Stimulated activated CD4-positive, alpha-beta T cell treated with anti-CD3 and anti-CD28 coated beads, Interleukin-12 subunit alpha, Interleukin-12 subunit beta, amount 100 ng/mL, for 48 hours (primary cell): Measurements from ENCODE around the gene ERP44.
A peak's percentile ranks its signal among the peaks of the same experiment; 100 is the strongest.
"Not testable (repeated sequence)": the region's sequence is repeated elsewhere in the genome, so short reads cannot be mapped to it uniquely, and the experiment has no call there.

Experiments
- DNase-seq, 3 donors: peaks; one replicate each; pipeline ENCODE4 v3.0.0-alpha.2; 2020; ENCODE audit warnings: low read depth in 2 of 3, low spot score in 1 of 3

Gene ERP44

DNA sequence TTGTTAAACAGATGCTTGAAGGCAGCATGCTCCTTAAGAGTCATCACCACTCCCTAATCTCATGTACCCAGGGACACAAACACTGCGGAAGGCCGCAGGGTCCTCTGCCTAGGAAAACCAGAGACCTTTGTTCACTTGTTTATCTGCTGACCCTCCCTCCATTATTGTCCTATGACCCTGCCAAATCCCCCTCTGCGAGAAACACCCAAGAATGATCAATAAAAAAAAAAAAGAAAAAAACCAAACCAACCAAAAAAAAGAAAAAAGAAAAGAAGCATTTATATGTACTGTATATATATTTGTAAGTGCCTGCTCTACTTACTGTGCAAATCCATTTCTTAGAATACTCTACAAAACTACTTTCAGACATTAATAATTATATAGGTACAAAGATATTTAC, 29.7 kb downstream of the ERP44 start:
- DNase-seq = not testable (repeated sequence)

DNA sequence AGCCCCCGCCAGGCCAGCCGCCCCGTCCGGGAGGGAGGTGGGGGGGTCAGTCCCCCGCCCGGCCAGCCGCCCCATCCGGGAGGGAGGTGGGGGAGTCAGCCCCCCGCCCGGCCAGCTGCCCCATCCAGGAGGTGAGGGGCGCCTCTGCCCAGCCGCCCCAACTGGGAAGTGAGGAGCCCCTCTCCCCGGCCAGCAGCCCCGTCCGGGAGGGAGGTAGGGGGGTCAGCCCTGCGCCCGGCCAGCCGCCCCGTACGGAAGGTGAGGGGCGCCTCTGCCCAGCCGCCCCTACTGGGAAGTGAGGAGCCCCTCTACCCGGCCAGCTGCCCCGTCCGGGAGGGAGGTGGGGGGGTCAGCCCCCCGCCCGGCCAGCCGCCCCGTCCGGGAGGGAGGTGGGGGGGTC, 30.8 kb downstream of the ERP44 start:
- not testable (repeated sequence) for DNase-seq

DNA sequence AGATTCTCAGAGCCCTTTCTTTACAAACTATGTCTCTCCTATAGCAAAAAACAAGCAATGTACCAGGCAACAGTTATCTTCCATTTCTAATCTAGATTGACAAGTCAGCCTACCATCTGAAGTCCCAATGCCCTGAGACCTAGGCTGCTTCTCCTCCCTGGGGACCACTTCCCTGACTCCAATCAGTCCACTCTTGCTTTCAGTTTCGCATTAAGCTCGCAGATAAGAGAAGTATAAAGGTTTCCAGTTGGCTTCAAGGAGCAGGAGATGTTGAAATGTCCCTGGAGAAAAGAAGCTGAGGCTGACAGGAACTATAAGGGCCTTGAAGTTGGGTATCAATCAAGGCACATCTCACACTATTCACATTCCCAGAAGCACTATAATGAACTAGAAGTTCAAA, 32.3 kb downstream of the ERP44 start:
- DNase-seq = no peak

DNA sequence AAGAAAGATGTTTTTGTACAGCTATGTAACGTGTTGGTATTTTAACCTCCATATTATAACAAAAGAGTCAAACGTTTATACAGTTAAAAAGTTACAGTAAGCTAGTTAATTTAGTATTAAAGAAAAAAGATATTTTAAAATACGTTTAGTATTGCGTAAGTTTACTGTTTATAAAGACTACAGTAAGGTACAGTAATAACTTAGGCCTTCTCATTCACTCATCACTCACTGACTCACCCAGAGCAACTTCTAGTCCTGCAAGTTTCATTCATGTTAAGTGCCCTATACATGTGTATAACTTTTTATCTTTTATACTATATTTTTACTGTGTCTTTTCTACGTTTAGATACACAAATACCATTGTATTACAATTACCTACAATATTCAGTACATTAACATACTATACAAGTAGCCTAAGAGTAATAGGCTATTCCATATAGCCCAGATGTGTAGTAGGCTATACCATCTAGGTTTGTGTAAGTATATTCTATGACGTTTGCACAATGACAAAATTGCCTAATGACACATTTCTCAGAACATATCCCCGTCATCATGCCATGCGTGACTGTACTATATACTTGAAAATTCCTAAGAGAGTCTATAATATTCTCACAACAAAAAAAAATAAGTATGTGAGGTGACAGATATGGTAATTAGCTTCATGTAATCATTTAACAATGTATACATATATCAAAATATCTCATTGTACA, 33.8 kb downstream of the ERP44 start:
- no peak for DNase-seq

DNA sequence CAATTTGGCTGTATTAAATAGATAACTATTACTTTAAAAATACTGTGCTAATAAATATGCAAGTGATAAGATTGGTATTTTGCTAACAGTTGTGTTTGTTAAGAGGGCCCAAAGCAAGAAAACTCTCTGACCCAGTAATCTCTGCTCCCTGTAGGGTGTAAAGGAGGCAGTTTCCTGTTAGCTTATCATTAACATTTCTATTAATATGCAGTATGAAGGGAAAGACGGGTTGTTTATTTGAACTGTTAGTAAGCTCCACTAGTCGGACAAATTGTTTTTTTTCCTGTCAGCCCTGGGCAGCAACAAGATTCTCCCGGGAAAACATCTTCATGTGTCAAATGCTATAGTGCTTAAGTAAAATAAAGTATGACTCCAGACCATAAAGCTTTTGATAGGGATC, 35.6 kb downstream of the ERP44 start:
- no peak for DNase-seq

DNA sequence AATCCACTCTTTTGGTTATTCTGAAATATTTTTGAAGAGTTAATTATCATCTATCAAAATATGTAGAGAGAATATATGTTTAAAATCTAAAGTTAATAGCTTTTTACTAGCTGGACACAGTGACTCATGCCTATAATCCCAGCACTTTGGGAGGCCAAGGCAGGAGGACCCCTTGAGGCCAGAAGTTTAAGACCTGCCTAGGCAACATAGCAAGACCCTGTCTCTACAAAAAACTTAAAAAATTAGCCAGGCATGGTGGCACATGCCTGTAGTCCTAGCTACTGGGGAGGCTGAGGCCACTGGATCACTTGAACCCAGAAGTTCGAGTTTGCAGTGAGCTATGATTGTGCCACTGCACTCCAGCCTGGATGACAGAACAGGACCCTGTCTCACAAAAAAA, 36.1 kb downstream of the ERP44 start:
- not testable (repeated sequence) for DNase-seq

DNA sequence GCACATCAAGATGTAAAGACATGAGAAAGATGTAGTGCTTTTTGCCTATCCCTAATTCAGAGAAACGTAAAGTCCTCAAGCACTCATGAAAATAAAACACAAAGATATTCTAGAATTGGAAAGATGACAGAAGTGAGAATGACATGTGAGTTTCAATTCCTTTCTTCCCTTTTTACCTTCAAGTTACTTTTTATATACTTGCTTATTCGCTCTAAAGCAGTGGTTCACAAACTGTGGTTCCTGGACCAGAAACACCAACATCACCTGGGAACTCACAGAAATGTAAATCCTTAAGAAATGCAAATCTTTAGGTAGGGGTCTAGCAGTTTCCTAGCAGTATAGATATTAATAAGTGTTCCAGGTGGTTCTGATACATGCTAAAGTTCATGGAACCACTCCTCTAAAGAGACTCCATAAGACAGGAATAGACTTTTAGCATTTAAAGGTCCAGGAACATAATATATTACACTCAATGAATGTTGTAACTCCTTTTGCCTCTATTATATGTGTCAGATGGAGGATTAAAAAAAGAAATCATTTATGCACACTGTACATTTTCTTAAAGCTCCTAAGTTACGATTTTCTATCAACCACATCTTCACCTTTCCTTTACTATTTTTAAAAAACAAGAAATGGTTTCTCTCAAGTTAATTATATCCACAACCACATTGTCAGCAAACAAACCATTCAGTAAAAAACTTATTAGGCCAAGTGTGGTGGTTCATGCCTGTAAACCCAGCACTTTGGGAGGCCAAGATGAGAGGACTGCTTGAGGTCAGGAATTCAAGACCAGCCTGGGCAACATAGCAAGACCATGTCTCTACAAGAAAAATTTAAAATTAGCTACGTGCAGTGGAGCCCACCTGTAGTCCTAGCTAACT, 39.9 kb downstream of the ERP44 start:
- DNase-seq = no peak

DNA sequence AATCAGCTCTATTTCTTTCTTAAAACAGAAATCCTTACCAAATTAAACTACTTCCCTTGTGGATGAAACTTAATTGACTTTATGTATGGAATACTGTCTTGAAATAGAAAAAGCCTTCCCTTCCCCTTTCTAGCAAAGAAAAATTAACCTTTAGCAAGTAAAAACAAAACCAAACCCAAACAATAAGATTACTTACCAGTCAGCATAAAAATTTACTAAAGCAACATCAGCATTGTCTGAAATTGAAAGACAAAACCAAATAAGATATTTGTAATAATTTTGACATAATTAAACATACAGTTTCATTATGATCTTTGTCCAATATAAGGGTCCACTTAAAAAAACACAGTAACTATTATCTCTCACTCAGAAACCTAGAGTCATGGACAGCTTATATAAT, 41.2 kb downstream of the ERP44 start:
- DNase-seq = no peak

DNA sequence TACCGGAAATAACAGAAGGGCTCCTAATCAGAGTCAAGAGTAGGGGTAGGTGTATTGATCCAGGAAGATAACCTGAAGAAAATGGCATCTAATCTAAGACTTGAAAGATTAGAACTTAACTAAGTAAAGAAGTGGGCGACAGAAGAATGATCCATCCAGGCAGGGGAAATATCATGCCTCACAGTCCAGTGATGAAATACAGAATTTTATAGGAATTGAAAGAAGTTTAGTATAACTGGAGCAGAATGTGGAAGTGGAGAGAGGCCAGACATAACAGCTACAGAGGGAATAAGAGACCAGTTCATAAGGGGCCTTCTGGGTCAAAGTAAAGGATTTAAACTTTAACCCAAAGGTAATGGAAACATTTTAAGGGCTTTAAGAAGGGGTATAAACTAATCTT, 42.2 kb downstream of the ERP44 start:
- no peak for DNase-seq

DNA sequence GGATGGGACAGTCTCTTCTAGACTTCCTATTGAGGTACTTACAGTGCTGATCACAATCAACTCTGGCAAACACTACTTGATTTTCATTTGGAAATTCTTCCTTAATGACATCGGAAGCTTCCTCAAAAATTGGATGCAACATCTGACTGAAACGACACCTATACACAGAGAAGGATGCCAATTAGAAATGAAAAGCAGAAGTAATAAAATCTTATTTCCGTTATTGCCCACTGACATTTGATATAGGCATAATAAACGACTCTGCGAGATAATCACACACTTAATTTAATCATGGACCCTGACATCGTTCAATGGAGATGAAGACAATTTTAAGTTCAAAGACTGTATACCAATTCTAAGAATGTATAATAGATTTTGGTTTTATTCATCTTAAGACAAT, 46.4 kb downstream of the ERP44 start:
- no peak for DNase-seq

DNA sequence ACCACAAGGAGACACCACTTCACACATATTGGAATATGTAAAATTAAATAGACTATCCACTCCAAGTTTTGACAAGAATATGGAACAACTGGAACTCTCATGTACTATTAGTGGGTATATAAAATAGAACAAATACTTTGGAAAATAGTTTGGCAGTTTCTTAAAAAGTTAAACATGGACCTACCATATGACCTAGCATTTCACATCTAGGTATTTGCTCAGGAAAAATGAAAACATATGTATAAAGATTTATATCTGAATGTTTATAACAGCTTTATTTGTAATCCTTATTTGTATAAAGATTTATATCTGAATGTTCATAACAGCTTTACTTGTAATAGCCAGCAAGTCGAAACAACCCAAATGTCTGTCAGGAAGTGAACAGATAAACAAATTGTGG, 49.2 kb downstream of the ERP44 start:
- DNase-seq = no peak

DNA sequence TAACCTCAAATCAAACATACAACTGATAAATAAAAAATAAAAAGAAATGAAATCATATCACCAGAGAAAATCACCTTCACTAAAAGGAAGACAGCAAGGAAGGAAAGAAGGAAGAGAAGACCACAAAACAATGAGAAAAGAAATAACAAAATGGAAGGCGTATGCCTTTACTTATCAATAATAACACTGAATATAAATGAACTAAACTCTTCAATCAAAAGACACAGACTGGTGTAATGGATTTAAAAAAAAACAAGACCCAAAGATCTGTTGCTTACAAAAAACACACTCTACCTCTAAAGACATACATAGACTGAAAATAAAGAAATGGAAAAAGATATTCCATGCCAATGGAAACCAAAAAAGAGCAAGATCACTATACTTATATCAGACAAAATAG, 60.3 kb downstream of the ERP44 start:
- no peak for DNase-seq

DNA sequence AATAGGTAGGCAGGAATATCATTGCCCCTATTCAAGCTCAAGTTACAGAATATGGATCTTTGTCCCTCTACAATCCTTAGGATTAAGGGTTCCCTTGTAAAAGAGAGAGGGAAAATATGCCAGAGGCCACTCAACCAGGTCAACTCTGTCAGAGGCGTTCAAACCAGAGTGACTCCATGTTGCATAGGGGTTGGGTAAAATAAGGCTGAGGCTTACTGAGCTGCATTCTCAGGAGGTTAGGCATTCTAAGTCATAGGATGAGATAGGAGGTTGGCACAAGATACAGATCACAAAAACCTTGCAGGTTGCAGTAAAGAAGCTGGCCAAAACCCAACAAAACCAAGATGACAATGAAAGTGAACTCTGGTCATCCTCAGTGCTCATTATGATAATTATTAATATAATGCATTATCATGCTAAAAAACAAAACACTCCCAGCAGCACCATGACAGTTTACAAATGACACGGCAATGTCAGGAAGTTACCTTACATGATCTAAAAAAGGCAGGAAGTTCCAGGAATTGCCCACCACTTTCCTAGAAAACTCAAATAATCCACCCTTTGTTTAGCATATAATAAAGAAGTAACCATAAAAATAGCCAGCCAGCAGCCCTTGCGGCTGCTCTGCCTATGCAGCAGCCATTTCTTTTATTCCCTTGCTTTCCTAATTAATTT, 64.8 kb downstream of the ERP44 start:
- no peak for DNase-seq

DNA sequence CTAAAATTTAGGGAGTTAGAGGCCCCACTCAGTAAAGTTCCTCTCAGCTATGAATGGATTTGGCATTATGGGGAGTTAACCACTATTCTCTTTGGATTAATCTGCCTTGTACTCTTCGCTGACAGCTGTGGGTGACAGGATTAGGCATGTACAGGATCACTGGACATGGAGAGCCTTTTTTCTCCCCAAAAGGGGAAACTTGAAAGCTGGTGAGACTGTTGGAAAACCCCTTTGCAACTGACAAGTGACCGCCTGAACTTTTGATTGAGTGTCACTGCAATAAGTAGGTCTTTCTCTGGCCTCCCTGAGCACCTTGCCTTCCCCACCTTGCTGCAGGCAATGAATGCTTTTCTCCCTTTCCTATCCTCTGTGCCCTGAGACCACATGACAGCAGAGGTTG, 68.3 kb downstream of the ERP44 start:
- DNase-seq = no peak

DNA sequence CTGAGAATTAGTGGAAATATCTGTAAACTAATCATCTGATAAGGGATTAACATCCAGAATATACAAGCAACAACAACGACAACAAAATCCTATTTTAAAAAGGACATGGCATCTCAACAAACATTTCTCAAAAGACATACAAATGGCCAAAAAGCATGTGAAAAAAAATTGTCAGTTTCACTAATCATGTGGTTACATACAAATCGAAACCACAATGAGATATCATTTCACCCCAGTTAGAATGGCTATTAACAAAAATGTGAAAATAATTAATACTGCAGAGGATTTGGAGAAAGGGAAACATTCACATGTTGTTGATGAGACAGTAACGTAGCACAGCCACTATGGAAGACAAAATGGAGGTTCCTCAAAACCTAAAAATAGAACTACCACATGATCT, 69.5 kb downstream of the ERP44 start:
- DNase-seq = no peak

DNA sequence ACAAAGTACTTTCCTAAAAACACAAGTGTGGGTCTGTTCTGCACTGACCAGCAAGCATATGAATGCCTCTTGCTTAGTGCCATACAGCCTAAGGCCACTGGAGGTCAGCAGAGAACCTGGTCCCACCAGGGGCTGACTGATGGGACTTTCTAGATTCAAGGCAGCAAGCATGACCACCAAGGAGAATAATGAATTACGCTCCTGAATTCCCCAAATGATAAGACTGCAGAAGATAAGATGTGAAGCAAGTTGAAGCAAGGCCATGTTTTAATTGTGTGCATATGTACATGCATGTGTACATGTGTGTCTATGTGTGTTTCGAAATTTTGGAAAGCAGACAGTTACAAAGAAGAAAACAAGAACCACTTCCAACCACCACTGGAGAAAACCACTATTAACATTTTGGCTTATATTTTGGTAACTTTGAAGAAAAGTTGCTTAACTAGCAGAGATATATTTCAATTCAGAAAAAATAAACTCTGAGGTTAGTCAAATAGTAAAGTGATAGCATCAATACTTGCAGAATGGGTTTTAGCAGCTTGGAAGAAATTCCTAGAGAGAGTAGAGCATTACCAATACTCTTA, 70.5 kb downstream of the ERP44 start:
- peak; percentile 51 to 66 (median 56) for DNase-seq

DNA sequence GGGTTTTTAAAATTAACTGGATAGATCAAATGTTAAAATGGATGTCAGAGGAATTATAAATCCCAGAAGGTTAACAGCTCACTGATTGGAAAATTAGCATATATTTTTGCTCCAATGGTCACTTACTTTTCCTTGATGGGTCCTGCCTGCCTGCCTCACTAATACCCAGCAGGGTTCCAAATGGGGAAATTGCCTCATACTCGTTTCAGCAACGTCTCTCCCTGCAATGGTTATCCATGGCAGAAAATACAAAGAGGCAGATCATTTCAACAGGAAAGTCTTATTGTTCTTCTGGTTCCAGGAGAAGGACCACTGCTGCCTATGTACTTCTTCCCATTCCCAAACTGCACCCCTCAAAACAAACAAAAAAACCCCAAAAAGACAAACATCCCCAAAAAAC, 71.3 kb downstream of the ERP44 start:
- no peak for DNase-seq

DNA sequence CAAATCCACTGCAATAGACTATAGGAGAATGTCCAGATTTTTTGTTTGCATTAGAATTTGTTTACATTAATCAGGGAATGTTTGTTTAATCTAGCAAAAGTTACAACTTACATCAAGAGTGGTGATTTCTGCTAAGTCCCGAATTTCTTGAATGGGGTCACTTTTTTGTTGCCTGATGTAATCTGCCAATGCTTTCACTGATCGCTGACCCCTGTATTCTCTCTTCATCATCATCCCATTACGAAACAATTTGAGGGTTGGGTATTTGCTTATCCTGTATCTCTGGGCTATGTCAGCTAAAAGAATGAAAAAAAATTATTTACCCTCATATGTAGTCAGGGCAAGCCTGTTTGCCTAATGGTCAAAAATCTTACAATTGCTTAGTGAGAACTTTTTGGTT, 76.9 kb downstream of the ERP44 start:
- DNase-seq = no peak

DNA sequence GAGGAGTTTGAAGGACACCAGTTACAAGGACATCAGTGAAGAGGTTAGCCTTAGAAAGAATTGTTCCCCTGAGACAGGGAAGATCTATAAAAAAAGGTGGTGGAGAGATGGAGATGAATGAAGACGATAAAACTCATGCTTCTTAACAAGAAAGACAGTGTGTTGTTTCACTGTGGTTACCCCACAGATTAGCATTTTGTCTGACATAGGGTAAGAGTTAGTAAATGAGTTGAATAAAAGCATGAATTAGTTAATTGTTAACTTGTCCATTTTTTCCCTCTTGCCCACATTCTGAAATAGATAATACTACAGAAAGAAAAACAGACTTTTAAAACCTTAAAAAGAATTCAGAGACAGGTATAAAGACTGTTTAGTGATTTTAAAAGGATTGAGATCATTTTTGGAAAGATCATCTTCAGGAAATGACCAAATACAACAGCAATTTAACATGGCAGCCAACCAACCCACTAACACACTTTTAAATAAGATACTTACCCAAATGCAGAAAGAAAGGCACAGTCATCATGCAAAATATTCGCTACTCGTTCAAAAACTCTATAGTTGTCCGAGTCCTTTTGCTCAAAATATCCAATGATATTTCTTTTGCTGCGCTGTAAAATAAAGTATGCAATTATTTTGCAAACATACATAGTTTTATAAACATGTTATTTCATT, 78.5 kb downstream of the ERP44 start:
- DNase-seq = no peak

DNA sequence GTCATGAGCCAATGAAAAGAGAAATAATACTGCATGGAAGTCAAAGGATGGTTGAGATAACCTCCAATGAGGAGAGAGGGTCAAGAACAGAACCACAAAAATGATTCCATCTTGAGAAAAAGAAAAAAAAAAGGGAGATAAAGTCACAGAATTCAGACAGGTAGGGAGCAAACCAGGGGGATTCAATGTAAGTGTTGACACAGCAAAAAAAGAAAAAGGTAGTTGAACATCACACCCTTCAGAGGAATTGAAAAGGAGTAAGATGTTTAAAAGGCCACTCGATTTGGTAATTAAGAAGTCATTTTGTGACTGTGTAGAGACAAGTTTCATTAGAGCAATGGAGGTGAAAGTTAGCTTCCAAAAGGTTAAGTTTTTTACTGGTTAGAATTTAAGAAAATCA, 79.3 kb downstream of the ERP44 start:
- DNase-seq = no peak

DNA sequence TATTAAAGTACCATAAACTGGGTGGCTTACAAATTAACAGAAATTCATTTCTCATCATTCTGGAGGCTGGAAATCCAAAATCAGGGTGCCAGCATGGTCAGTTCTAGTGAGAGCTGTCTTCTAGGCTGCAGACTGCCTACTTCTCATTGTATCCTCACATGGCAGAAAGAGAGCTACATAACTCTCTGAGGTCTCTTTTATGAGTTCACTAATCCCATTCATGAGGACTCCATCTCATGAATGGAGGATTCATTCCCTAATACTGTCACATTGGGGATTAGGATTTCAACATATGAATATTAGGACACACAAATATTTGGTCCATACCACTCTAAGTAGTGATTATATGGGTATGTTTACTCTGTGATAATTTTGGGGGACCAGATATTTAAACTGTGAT, 84.0 kb downstream of the ERP44 start:
- no peak for DNase-seq
